Left renal cortex interstitium (tissue), 4 donors: ENCODE data around the gene LHPP. TPM values are rescaled to one million over a fixed set of nuclear protein-coding genes. Genes with fewer than 3 reads are reported as not detected.

Source experiments
- DNase-seq, 4 donors: peaks; one replicate each; pipeline ENCODE4 v3.0.0-alpha.2; 2013; ENCODE audit warnings: low read depth in 4 of 4, low spot score in 2 of 4, missing footprints in 1 of 4
- polyA plus RNA-seq, 4 donors: library from polyadenylated mRNA; unstranded; fragments of 120-200 nt; gene quantifications; one replicate each; pipeline ENCODE4 v1.2.1, GENCODE V29; 2013; ENCODE audit not compliant: insufficient read length in 4 of 4

LHPP gene
- polyA plus RNA-seq, 4 donors = 18.7 to 26.4 (median 22.0) TPM

DNA sequence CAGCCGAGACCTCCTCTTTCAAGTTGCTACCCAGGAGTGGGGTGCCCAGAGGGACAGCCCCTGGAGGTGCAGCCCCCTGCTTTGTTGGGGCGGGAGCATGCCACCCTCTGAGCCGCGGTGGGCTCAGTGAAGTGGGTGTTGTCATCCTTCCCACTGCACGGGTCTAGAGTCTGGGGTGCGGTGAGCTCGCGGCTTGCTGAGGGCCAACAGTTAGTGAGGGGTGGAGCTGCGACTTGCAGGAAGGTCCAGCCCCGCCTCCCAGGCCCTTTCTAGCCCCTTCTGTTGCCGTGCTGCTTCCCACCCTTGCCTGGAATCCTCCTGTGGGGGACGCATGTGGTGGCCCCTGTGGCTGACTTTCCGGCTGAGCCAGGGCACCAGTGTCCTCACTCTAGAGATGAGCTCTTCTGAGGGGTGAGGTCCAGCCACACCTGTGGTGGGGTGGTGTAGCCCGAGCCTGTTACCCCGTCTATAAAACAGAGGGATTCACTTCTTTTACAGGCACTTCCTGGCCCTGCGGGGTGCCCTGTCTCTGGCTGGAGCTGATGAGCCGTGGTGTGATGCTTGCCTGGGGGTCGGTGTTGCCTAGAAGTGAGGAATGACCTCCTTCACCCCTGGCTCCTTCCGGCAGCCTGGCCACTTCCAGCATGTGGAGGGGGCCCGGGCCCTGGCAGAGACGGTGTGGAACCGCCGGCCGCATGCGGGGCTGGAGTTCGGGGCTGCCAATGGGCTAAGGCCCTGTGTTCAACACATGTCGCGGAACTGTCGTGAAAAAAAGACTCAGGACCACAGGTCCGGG lies 154.6 kb downstream of the LHPP start:
- no peak for DNase-seq

DNA sequence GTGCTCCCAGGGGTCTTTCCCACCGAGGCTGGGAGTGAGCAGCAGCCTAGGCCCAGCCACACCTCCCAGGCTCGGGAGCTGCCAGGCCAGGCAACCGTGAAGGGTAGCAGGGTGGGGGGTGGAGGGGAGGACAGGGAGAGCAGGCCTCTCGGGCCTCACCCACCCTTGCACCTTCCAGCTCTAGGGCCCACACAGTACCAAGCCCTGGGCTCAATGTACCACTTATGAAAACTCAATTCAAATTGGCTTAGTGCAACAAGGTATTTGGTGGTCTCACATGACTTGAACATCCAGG lies 155.2 kb downstream of the LHPP start:
- DNase-seq = no peak

DNA sequence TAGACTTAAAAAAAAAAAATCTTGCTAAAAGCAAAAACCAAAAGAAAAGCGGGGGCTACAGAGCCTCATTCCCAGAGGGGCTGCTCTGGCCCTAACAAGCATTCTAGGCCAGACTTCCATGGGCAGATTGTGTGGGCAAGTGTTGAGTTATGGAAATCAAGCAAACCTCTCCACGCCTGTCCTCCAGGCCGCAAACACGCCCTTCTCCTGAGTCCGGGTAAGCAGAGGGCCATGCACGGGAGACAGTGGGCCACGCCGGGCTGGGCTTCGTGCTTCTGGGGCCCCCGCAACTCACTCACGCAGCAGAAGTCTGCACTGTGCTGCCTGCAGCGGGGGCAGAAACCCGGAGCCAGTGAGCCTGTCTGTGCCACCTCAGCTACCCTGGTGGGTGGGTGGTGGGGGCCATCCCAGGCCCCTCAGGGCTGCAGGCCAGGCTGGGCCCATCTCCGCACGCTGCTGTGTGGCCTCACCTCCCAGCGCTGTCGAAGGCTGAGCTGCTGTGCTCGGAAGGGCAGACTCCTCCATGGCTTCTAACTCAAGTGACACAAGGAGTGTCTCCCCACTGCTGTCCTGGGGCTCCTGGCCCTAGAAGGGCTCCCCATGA lies 156.9 kb downstream of the LHPP start:
- no peak for DNase-seq

DNA sequence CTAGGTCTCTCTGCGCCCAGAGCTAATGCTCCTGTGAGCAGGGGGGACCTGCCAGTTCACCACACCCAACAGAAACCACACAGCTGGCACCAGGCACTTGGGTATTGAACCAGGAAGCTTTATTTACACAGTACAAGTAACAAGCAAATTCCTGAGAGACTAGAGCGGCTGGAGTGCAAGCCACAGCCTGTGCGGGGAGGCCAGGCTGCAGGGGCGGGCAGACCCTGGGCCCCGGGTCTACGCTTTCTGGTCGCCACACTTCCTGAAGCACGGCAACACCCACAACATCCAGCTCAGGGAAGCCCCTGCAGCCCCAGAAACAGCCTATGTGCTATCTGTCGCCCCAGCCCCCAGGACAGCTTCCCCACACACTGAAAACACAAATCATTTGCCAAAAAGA lies 157.6 kb downstream of the LHPP start:
- DNase-seq = no peak

DNA sequence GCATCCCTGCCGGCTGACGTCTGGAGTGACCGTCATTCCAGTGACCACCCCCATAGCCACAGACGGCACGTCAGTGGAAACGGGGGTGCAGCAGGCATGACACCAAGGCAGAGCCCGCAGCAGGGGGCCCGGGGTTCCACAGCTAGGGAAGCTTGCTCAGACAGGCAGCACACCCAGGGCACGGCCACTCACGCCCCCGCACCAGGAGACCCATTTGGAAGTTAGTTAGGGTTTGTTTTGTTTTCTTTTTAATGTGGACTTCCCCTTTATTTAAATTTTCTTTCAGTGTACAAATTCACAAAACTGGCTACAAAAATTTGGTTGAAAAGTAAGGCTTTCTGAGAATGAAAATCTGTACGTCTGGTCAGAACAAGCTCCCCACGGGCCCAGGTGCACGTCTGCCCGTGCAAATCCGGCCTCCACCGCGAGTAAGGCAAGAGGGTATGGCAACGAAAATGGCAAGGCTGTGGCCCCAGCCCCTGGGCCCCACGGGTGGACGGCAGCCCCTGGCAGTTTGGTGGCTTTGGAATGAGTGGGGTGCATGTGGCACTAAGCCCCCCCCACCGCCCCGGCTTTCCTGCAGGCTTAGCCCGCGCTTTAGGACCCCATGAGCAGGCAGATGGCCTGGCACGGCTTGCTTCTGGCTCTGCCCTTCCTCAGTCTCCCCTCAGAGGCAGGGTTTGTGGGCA lies 158.3 kb downstream of the LHPP start:
- no peak for DNase-seq

DNA sequence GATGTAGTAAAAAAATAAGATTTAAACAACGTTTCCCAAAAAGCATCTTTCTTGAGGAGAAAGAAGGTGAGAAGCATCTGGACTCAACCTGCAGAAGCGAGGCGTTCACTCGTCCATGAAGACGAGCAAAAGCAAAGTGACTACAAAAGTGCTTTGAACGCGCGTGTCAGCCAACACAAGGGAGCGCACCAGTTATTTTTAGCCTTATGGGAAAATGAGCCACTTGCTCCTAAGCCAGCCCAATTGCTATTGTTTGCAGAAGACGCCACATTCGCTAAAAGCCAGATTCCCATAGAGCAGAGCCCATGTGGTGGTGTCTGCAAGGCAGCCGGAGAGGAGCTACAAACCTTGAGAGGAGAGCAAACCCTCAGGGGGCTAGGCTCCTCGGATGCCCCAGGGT lies 160.0 kb downstream of the LHPP start:
- DNase-seq = no peak

DNA sequence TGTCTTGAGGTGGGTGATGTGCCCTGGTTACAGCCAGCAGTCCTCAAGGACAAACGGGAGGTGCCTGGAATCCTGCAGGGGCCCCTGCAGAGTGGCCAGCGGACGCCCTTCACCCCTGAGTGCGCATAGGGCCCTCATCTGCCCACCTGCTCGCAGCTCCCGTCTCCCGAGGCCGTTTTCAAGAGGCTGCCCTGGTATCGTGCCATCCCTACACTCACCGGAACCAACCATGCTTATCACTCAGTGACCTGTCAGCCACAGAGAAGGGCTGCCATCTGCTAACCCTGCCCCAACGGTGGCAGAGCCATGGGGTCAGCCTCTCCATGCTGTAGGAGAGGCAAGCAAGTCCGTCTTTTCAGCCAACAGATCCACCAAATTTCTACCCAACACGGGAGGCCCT lies 160.5 kb downstream of the LHPP start:
- DNase-seq = no peak

DNA sequence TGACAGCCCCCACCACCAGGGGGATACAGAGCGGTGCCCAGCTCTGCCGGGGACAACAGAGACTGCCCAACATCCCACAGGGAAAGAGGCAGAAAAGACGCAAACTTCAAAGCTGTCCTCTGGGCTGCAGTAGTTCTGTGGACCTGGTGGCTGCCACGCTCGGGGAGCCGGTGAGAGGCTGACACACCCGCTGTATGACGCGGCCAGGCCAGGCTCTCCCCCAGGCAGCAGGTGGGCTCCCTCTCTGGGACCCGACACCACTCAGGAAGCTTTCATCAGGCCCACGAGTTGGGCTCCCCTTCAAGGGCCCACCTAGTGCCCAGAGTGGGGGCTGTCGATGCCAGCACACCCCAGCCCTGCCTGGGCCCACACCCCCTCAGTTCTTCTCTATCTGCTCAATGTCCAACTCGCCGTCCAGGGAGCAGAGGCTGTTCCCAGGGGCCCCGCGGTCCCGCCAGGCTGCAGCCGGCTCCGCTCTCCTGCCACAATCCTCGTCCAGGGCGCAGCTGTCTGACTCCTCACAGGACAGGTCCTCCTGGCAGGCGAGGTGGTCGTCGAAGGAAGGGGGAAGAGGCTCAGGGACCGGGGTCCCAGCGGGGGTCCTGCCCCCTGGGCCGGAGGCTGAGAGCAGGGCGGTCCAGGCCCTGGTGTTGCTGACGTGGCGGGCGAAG lies 161.4 kb downstream of the LHPP start:
- no peak for DNase-seq

DNA sequence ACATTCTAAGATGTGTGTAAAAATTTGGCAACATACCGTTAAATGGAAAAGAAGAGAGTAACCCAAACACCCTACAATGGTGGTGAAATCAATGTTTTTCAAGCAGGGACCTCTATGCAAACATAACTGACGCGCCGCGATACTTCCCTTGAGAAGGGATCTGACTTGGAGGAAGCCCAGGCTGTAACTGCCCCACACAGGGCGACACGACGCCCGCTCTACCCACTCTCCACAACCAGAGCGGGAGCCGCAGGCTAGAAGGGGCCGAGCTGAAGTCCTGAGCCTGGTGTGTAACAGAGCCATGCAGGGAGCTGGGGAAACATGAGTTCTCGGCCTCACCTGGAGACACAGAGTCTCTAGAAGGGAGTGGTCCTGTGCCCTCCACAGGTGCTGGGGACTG lies 162.4 kb downstream of the LHPP start:
- DNase-seq = no peak

DNA sequence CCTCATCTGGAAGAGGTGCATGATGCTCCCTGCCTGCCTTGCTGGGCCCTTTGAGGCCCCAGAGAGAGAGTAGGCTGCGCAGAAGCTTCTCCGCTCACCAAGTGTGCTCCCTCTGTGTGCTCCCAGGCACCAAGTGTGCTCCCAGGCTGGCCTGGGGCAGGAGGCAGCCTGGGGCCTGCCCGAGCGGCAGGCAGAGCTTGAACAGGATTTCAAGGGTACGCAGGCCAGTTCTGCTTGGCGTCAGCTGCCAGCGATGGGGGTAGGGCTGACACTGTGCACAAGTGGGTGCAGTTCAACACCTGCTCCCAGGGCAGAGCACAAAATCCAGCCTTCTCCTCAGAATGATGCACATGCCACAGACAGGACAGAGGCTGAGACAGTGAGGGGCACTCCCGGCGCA lies 162.8 kb downstream of the LHPP start:
- DNase-seq = no peak

DNA sequence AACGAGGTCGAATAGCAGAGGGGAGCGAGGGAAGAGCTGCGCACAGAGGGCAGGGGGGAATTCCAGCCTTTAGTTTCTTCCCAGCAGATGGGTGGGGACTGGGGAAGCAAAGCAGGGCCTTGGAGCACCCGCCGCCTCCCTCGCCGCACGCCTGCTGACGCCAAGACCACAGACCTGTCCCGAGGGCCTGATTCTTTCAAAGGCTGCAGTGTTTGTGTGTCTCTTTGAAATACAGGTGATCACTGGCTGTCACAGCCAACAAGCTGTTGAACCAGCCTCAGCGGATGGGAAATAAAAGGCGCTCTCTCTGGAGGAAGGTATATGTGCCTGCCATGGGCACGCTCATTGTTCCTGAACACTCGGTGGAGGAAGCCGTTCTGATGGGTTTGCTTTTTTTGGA lies 163.3 kb downstream of the LHPP start:
- DNase-seq = no peak

DNA sequence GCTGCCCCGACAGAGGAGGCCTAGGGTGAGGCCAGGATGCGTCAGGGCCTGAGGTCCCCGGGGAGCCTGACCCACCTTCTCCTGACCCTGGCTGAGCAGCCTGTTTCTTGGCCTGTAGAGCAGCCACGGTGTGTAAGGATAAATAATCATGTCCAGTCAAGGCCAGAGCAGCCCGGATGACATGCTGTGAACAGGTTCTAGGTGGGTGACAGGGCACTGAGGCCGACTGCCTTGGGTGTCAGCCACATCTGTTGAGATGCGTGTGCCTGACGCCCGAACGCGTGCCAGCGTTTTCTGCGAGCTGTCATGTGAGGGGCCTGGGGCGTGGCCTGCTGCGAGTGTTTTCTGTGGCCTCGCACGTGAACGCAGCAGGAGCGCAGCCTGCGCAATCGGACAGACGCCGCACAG lies 164.2 kb downstream of the LHPP start:
- no peak for DNase-seq

DNA sequence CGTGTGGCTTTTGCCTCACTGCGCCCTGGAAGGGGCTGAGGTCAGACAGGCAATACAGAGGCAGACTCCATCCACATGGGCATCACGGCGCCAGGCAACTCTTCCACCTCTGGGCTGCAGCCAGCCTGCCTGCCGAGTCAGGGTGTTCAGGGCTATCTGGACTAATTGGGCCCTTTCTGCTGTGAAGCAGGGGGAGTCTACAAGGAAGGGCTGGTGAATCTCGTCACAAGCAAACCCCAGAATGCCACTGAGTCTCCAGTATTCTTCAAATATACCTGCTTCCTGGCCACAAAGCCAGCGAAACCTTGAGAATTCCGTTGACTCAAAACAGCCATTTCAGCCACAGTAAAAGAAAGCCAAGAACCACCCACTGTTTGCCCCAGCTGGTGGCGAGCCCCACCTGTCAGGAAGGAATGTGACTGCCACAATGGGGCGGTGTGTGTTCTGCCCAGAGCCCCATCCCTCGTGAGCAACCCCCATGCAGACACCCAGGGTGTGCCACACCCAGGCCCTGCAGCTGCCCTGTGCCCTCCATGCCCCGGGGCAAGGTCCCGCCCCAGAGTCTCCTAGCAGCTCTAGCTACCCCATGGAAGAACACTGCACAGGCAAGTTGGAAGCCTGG lies 165.2 kb downstream of the LHPP start:
- DNase-seq = no peak

DNA sequence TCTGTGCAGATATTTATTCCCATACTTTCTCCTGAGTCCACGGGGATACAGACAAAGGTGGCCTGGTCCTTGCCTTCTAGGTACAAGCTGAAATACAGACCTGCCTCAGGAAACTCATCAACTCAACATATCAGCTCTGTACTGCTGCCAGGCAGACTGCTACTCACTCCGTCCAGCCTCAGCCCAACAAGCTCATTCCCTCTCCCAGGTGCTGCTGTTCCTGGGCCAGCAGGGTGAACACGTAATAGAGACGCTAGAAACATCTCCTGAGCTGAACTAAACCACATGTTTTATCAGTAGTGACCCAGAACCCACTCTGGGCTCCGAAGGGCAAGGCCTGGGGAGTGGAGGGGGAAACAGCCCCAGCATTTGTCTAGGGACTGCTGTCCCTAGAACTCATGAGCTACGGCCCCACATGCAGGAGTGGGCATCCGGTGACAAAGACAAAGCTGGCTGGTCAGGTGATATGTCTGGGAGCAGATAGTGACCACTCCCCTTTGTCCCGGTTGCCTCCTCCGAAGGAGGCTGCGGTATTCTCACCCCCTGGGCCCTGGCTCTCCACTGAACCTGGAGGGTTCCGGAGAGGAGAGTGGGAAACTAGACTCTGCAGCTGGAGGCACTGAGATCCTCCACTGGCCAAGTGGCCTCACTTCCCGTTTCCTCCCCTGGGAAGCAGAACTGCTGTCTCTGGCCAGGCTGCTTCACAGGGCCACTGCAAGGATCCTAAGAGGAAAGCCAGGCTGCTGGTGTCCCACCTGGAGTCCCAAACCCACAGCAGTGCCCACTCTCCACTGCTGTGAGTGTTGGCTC lies 166.4 kb downstream of the LHPP start:
- DNase-seq = no peak

DNA sequence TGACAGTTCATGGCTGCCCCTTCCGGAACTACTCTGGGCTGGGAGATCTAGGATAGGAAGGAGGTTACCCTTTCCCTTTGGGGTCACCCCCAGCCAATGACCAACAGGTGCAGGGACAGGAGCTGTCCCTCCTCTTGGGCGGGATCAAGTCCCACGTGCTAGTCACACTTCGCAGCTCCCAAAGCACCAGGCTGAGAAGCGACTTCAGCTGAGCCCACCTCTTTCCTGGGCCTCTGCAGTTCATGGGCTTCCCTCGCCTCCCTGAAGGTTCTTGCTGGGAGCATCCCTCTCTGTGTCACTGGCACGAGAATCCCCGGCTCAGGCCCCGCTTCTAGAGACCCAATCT lies 167.0 kb downstream of the LHPP start:
- no peak for DNase-seq

DNA sequence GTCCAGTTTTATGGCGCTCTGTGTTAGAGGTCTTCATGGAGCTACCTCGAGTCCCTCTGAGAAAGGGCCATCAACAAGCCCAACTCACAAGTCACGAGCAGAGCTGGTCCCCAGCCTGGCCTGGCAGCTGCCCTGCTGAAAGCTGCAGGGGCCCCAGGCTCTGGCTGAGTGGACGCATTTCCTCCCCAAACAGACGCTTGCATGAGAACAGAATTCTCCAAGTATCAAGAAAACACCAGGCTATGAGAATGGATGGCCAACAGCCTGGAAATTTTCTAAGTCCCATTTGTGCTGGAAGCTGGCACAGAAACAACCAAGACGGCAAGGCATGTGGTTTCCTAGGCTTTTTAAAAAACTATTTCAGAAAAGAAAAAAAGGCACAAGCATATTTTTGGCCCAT lies 167.8 kb downstream of the LHPP start:
- DNase-seq = no peak

DNA sequence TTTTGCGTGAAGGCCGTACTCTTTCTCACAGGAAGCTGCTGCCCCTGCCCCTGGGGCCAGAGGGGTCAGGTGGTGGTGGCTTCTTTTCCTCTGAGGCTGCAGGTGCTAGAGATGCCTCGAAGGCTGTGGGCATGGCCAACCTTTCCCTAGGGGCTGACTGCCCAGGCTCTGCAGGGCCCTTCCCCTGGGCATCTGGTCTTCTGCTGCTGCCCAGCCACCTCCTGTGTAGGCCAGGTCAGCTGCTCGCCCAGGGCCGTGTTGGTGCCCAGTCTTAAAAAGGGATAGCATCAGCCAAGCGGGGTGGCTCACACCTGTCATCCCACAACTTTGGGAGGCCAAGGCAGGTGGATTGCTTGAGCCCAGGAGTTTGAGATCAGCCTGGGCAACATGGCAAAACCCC lies 168.2 kb downstream of the LHPP start:
- DNase-seq = no peak

DNA sequence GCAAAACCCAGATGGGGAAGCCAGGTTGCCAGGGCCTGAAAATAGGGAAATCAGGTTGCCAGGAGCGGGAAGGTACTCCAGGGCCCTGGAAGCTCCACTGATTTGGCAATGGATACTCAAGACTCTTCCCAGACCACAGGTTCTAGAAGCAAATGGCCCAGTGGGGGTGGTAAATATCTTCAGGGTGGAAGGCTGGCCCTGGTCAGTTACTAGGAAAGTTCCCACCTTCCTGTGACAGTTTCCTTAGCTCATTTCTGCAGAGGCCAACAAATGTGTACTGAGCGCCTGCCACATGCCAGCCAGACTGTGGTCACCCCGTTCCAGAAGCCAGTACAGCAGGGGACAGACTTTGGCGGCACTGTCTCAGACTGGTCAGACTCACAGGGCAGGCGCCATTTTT lies 168.9 kb downstream of the LHPP start:
- no peak for DNase-seq

DNA sequence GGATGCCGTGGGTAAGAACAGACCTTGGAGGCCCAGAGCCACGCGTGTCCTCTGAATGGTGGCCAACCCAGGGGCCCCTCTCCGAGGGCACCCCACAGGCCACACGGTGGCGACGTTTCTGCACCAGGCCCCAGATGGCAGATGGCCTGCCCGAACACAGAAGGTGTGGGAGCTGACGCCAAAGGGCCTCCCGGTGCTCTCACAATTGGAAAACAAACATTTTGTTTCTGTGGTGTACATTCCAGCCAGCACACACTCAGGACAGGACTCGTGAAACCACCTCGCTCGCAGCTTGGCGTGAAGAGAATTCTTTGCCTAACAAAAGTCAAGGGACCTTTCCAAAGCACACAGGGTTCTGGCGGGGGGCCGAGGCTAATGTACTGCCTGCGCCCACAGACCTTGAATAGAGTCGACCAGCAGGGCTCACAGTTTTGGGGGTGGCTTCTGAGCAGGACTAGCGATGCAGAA lies 170.5 kb downstream of the LHPP start:
- DNase-seq = no peak

DNA sequence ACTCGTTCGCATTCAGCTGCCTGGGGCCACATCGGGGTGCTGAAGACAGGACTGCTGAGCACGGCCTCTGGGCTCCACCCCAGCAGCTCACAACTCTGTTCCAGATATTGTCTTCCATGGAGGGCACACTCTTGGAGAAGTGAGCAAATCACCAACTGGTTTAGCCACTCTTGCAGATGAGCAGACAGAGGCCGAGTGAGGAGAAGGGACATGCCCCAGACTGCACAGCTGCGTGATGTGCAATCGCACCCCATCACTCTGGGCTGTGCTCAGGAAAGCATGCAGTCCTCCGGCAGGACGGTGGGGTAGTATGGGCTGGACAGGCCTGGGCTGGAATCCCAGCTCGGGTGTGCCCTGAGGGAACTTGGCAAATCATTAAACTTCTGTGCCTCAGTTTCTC lies 170.9 kb downstream of the LHPP start:
- DNase-seq = no peak
